ENCODE results near the gene THOC1. TPM values are rescaled to one million over a fixed set of nuclear protein-coding genes. Genes with fewer than 3 reads are reported as not detected.
"Not testable (repeated sequence)": the region's sequence is repeated elsewhere in the genome, so short reads cannot be mapped to it uniquely, and the experiment has no call there.

Gene THOC1
- 34.8 and 35.7 TPM in 2 replicates for total RNA-seq (2014; rRNA removed; shearing (Covaris generic))
- polyA plus RNA-seq (2015; cell fraction: cytosol; rRNA removed), result 13.5 and 25.6 TPM in 2 replicates
- polyA plus RNA-seq (2015; cell fraction: nucleus; rRNA removed), result 146 and 172 TPM in 2 replicates

DNA sequence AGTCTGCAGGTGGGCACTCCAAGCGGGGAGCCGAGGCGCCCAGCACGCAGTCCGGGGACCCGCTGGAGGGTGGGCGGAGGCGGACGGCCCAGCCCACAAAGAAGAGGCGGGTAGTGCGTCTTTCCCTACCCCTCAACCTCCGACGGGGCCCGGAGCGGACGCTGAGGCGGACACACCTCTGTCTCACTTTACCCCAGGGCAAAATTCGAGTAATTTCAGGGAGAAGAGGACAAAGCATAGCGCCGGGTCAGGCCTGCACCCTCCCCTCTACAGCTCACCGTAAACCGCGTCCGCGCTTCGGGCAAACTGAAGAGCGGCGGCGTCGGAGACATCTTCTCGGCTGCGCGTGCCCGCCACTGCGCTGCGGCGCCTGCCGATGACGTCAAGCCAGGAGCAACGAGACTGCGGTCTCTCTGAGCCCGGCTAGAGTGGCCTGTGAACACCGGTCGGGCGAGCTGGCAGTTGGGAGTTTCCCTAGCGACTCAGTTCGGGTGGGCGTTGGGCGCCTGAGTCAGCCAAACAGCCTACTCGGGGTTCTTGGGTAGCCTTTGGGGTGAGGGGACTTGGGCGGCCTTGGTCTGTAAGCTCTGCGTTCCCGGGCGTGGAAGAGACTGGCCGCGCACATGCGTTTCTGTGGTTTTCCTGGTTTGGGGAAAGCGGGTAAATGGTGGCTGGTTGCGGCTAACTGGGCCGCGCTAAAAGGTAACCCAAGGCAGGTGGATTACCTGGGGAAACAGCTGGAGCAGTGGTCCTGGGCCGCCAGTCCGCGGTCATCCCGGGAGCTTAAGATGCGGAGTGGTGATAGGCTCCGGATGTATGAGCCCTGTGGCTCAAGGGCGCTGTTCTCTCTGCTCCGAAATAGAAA, at the start of gene THOC1:
TSS of gene THOC1 (minus strand) at position 360 of the 865 bp plus-strand sequence. CDS start at position 332, 28 bp downstream.
- in situ Hi-C loops (cut with HindIII; ENCODE audit: low pct_unique_long_range_greater_than_20kb, low sequenced_read_pairs), result no loop called here
- DNase-seq (ENCODE audit: low read depth, low spot score), result peak; percentile 88

DNA sequence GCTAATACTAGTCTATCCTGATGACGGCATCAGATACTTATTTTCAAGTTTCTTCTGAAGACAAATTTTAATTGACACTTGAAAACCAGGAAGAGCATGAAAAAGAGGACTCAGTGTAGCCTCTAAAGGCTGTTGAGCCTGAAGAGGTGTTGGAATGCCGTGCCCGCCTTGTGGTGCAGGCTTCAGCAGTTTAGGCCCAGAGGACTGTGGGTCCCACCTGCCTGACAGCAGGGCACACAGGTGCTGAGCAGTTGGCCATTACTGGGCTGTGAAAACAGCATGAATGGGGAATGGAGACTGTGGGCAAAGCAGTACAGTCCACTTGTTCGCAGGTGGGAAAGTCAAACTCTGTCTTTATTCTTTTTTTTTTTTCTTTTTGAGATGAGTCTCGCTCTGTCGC, 49.8 kb upstream of the THOC1 start:
- in situ Hi-C loops (cut with HindIII; ENCODE audit: low pct_unique_long_range_greater_than_20kb, low sequenced_read_pairs), result no loop called here

GRCh38 chr18:316393-316792, 48.5 kb upstream of the THOC1 start:
- in situ Hi-C loops (cut with HindIII; ENCODE audit: low pct_unique_long_range_greater_than_20kb, low sequenced_read_pairs), result no loop called here

More for the DNA sequence above, 49.8 kb upstream of the THOC1 start:
- DNase-seq (ENCODE audit: low read depth, low spot score), result no peak

GRCh38 chr18:313931-314330, 46.1 kb upstream of the THOC1 start:
- in situ Hi-C loops (cut with HindIII; ENCODE audit: low pct_unique_long_range_greater_than_20kb, low sequenced_read_pairs), result no loop called here
- peak; percentile 89 for DNase-seq (ENCODE audit: low read depth, low spot score)

More at GRCh38 chr18:316393-316792, 48.5 kb upstream of the THOC1 start:
- DNase-seq (ENCODE audit: low read depth, low spot score), result no peak

- DNase-seq (ENCODE audit: low read depth, low spot score), result no peak
- in situ Hi-C loops (cut with HindIII; ENCODE audit: low pct_unique_long_range_greater_than_20kb, low sequenced_read_pairs), result no loop called here
Observed at GRCh38 chr18:312415-312814, 44.6 kb upstream of the THOC1 start.

- in situ Hi-C loops (cut with HindIII; ENCODE audit: low pct_unique_long_range_greater_than_20kb, low sequenced_read_pairs), result no loop called here
- no peak for DNase-seq (ENCODE audit: low read depth, low spot score)
Observed at GRCh38 chr18:310042-310441, 42.2 kb upstream of the THOC1 start.

DNA sequence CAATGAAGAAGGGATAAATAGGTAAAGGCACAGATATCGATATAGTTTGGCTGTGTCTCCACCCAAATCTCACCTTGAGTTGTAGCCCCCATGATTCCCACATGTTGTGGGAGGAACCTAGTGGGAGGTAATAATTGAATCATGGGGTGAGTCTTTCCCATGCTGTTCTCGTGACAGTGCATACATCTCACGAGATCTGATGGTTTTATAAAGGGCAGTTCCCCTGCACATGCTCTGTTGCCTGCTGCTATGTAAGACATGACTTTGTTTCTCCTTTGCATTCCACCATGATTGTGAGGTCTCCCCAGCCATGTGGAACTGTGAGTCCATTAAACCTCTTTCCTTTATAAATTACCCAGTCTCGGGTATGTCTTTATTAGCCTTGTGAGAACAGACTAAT, 40.2 kb upstream of the THOC1 start:
- DNase-seq (ENCODE audit: low read depth, low spot score); in situ Hi-C loops (cut with HindIII; ENCODE audit: low pct_unique_long_range_greater_than_20kb, low sequenced_read_pairs): not testable (repeated sequence)

DNA sequence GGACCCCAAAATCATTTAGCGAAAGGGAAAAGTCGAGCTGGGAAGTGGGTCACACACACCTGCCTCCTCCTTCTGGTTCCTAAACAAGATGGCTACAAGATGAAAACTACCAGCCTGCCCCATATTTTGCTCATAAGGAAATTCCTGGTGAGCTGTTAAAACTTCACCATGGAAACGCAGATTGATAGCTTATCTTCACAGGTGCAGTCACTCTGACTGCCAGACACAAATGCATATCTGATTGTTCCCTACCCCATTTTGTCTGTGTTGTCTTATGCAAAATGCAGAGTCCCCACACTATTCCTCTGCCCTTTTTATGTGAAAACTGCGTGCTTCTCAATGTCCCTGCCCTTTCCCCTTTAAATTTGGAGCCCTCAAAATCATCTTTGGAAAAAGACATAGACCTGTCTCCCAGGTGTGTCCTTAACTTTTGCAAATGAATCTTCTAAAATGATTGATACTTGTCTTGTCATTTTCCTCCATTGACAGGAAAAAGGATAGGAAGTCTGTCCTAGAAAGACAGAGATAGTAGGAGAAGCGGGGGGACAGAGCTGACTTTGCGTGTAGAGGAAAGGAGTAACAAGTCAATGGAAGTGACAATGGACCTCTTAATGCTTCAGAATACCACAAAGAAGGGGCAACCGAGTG, 38.9 kb upstream of the THOC1 start:
- no peak for DNase-seq (ENCODE audit: low read depth, low spot score)
- in situ Hi-C loops (cut with HindIII; ENCODE audit: low pct_unique_long_range_greater_than_20kb, low sequenced_read_pairs), result no loop called here

GRCh38 chr18:305003-305501, 37.2 kb upstream of the THOC1 start:
- in situ Hi-C loops (cut with HindIII; ENCODE audit: low pct_unique_long_range_greater_than_20kb, low sequenced_read_pairs), result no loop called here
- no peak for DNase-seq (ENCODE audit: low read depth, low spot score)

DNA sequence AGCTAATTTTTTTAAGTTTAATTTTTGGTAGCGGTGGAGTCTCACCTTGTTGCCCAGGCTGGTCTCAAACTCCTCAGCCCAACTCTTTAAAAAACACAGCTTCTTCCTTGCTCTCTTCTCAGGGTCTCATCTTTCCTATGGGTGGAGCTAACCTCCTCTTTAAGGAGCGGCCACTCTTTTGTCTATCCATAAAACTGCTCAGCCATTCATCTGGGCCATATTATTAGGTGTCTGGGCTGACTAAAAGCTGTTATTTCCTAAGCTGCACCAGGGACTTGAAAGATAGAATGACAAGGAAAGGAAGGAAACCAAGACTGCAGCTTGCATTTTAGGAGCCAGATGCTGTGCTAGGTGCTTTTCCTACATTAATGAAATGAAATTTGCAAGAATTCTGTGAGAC, 35.8 kb upstream of the THOC1 start:
- no peak for DNase-seq (ENCODE audit: low read depth, low spot score)
- in situ Hi-C loops (cut with HindIII; ENCODE audit: low pct_unique_long_range_greater_than_20kb, low sequenced_read_pairs), result no loop called here

DNA sequence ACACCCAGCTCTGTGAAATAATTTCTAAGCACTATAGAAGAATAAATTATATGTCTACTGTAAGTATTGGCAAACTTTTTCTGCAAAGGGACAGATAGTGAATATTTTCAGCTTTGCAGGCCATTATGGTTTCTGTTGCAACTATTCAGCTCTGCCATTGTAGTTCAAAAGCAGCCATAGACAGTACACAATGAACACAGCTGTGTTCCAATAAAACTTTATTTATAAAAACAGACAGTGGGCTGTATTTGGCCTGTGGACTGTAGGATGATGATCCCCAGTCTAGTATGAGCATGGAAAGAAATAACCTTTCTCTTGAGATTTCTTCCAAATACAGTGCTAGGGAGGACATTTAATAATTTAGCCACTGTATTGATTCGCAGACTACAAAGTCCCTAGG, 35.2 kb upstream of the THOC1 start:
- in situ Hi-C loops (cut with HindIII; ENCODE audit: low pct_unique_long_range_greater_than_20kb, low sequenced_read_pairs), result no loop called here

DNA sequence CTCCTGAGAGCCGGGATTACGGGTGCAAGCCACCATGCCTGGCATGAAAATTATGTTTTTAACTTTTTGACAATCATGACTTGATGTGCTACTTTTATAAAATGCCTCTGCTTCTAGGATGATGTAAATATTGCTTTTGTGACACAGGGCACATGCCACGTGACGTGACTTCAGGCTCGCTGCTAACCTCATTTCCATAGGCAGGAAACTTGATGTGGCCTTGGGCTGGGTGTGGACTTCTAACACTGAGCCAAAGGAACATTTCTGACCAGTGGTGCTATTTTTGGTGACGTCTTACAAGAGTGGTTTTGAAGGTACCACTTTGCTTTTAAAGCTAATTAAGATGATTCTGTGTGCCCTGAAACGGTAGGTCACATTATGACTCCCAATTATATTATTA, 34.2 kb upstream of the THOC1 start:
- in situ Hi-C loops (cut with HindIII; ENCODE audit: low pct_unique_long_range_greater_than_20kb, low sequenced_read_pairs), result no loop called here
- DNase-seq (ENCODE audit: low read depth, low spot score), result no peak

More for the DNA sequence above, 35.2 kb upstream of the THOC1 start:
- DNase-seq (ENCODE audit: low read depth, low spot score), result no peak

DNA sequence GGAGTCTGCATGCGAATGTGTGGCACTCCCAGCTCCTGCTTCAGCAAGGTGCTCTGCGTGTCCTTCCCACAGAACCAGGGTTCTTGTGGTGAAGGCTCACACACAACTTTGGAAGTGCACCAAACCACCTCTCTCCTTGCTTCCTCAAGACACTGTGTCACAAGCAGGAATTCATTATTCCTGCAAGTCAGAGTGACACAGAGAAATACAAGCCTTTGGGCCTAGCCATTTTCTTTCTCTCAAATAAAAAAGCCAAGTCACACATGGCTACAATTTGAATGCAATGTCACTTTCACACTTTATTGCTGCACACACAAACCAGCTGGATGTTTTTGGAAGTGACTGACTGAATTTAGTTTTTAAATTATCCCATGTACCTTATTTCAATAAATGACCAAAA, 30.1 kb upstream of the THOC1 start:
- no peak for DNase-seq (ENCODE audit: low read depth, low spot score)
- in situ Hi-C loops (cut with HindIII; ENCODE audit: low pct_unique_long_range_greater_than_20kb, low sequenced_read_pairs), result no loop called here

DNA sequence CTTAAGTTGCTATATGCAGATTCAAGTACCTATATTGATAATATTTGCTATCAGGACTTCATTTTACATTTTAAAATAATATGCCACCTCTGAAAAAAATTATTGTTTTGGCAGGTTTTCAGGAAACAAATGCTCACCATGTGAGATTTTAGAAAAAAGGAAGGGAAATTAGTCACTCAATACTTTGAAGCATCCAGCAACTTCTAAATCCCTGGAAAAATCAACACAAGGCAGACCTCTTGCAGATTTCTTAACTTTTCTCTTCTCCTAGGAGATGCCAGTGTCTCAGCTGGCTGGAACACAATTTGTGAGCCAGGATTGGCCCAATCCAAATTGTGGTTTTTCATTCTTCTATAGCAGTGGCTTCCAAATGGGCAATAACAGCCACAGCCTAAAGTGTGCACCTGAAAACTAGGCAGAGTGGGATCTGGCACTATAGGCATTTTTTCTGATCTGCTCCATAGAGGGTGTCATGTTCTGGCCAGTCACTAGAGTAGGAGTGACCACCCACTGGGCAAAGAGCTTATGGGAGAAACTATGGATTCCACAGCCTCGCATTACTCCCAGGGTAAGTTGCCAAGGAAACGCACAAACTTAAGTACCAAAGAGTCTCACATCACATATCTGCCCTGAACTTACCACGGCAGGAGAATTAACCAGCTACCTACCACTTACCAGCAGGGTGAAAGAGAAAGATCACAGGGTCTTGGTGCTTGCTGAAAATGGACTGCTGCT, 28.1 kb upstream of the THOC1 start:
- no peak for DNase-seq (ENCODE audit: low read depth, low spot score)
- in situ Hi-C loops (cut with HindIII; ENCODE audit: low pct_unique_long_range_greater_than_20kb, low sequenced_read_pairs), result no loop called here

DNA sequence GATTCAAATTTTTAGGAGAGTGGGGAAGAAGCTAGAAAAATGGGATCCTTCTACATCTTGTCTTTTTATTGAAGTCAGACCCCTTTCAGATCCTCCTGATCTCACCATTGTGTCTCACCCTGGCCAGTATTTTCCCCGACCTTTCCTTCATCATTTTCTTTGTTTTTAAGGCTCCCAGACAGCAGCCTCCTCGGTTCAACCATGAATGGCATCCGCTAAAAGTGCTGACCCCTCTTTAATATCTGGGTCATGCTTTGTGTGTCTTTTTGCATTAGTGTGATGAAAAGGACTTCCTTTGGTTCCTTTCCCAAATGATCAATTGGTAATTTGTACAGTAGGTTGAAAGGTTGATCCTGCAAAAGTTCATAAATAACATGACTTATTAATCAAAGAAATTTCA, 26.7 kb upstream of the THOC1 start:
- no peak for DNase-seq (ENCODE audit: low read depth, low spot score)
- in situ Hi-C loops (cut with HindIII; ENCODE audit: low pct_unique_long_range_greater_than_20kb, low sequenced_read_pairs), result no loop called here

GRCh38 chr18:293536-293935, 25.7 kb upstream of the THOC1 start:
- in situ Hi-C loops (cut with HindIII; ENCODE audit: low pct_unique_long_range_greater_than_20kb, low sequenced_read_pairs), result no loop called here

GRCh38 chr18:292271-292670, 24.4 kb upstream of the THOC1 start:
- DNase-seq (ENCODE audit: low read depth, low spot score), result peak; percentile 23
- in situ Hi-C loops (cut with HindIII; ENCODE audit: low pct_unique_long_range_greater_than_20kb, low sequenced_read_pairs), result no loop called here

More at GRCh38 chr18:293536-293935, 25.7 kb upstream of the THOC1 start:
- DNase-seq (ENCODE audit: low read depth, low spot score), result no peak

GRCh38 chr18:289970-290369, 22.1 kb upstream of the THOC1 start:
- in situ Hi-C loops (cut with HindIII; ENCODE audit: low pct_unique_long_range_greater_than_20kb, low sequenced_read_pairs), result not testable (repeated sequence)

More at GRCh38 chr18:289970-290369, 22.1 kb upstream of the THOC1 start:
- not testable (repeated sequence) for DNase-seq (ENCODE audit: low read depth, low spot score)

Measured in SK-MEL-5 (cell line).